GM10248 (cell line): ENCODE measurements around the gene CBLIF.
"Not testable (repeated sequence)": the region's sequence is repeated elsewhere in the genome, so short reads cannot be mapped to it uniquely, and the experiment has no call there.

ENCODE experiments used
- CTCF ChIA-PET: fragments of 300-600 bp; sonication (Branson Sonifier 250); formaldehyde crosslinking; extraction: SDS; loops from one replicate; lab custom pipeline; 2021; ENCODE audit warnings: antibody characterized with exemption; lab: Yijun Ruan, JAX
- POLR2A ChIA-PET: fragments of 350-650 bp; sonication (Branson Sonifier 250); formaldehyde crosslinking; extraction: SDS; loops from one replicate; lab custom pipeline; 2020; ENCODE audit warnings: antibody characterized with exemption; lab: Yijun Ruan, JAX
- DNase-seq: peaks from one replicate; pipeline ENCODE4 v3.0.0; 2012; ENCODE audit errors: extremely low spot score
- CTCF ChIP-seq: IDR thresholded peaks from 2 replicates; pipeline ENCODE4 v1.5.1; 2012; ENCODE audit warnings: mild to moderate bottlenecking, low read depth; ENCODE audit errors: extremely low read depth, missing control alignments, control extremely low read depth

The CBLIF gene

GRCh38 chr11:59849129-59849528 is 3.8 kb upstream of the CBLIF start:
- ChIA-PET POLR2A (no interaction called here), CTCF (no interaction called here)
- DNase-seq, result no peak
- TF ChIP-seq CTCF, result no peak

GRCh38 chr11:59848439-59848838 is 3.1 kb upstream of the CBLIF start:
- CTCF ChIA-PET, POLR2A ChIA-PET, DNase-seq: not testable (repeated sequence)

- ChIA-PET CTCF (no interaction called here), POLR2A (no interaction called here)
- DNase-seq, result no peak
Observed at GRCh38 chr11:59847626-59848025, 2.3 kb upstream of the CBLIF start.

GRCh38 chr11:59846556-59846955 is 1.3 kb upstream of the CBLIF start:
- no peak for DNase-seq
- TF ChIP-seq CTCF, result no peak
- ChIA-PET CTCF (interaction anchor here (1.0 kb wide), 1 partner anchor 18 kb away, joined by 3 read pairs; no protein-coding TSS in a partner anchor), POLR2A (no interaction called here)

More at GRCh38 chr11:59847626-59848025, 2.3 kb upstream of the CBLIF start:
- TF ChIP-seq CTCF, result no peak

GRCh38 chr11:59842316-59842715 is 3.0 kb downstream of the CBLIF start:
- CTCF ChIA-PET, result no interaction called here
- no peak for TF ChIP-seq CTCF
- POLR2A ChIA-PET, result no interaction called here
- no peak for DNase-seq

GRCh38 chr11:59841514-59841913 is 3.8 kb downstream of the CBLIF start:
- CTCF ChIA-PET, result no interaction called here

GRCh38 chr11:59839615-59840014 is 5.7 kb downstream of the CBLIF start:
- no peak for DNase-seq
- TF ChIP-seq CTCF, result no peak
- ChIA-PET POLR2A (no interaction called here), CTCF (no interaction called here)

More at GRCh38 chr11:59841514-59841913, 3.8 kb downstream of the CBLIF start:
- TF ChIP-seq CTCF, result no peak
- POLR2A ChIA-PET, result no interaction called here
- no peak for DNase-seq
